Astrocyte (in vitro differentiated cells and primary cell): ENCODE data around the gene SCAMP5. TPM values are rescaled to one million over a fixed set of nuclear protein-coding genes. Genes with fewer than 3 reads are reported as not detected.
A peak's percentile ranks its signal among the peaks of the same experiment; 100 is the strongest.

Experiments
- DNase-seq: peaks from one replicate; pipeline ENCODE4 v3.0.0-alpha.2; 2010; ENCODE audit warnings: low read depth
- FAIRE-seq: peaks from 2 replicates; lab custom pipeline; 2011; peaks lifted over from hg19 to GRCh38; lab: Jason Lieb, UNC
- H2AFZ ChIP-seq: 2 replicates; pipeline ENCODE4 v1.6.0; 2012; ENCODE audit warnings: low read depth, low read length, inconsistent platforms
- H3K27ac ChIP-seq: 2 replicates; pipeline ENCODE4 v1.5.1; 2011; ENCODE audit warnings: low read depth, low read length, inconsistent platforms
- H3K27me3 ChIP-seq: 2 replicates; pipeline ENCODE4 v1.6.0; 2011; ENCODE audit warnings: low read length, inconsistent platforms; ENCODE audit not compliant: insufficient read depth
- H3K36me3 ChIP-seq: 2 replicates; pipeline ENCODE4 v1.5.1; 2011; ENCODE audit warnings: low read length, inconsistent platforms; ENCODE audit not compliant: insufficient read depth
- H3K4me1 ChIP-seq: 2 replicates; pipeline ENCODE4 v1.5.1; 2011; ENCODE audit warnings: low read length, inconsistent platforms; ENCODE audit not compliant: insufficient read depth
- H3K4me2 ChIP-seq: 2 replicates; pipeline ENCODE4 v1.6.0; 2012; ENCODE audit warnings: low read length, inconsistent platforms
- H3K4me3 ChIP-seq: 2 replicates; pipeline ENCODE4 v1.5.1; 2011; ENCODE audit warnings: low read depth, mild to moderate bottlenecking, low read length, inconsistent platforms; ENCODE audit not compliant: insufficient read depth
- H3K79me2 ChIP-seq: 2 replicates; pipeline ENCODE4 v1.6.0; 2012; ENCODE audit warnings: mild to moderate bottlenecking, low read length, inconsistent platforms; ENCODE audit not compliant: insufficient read depth
- H3K9ac ChIP-seq: 2 replicates; pipeline ENCODE4 v1.6.0; 2012; ENCODE audit warnings: mild to moderate bottlenecking, low read length, inconsistent platforms
- H3K9me3 ChIP-seq: 2 replicates; pipeline ENCODE4 v1.5.1; 2012; ENCODE audit warnings: low read depth, mild to moderate bottlenecking, low read length, inconsistent platforms; ENCODE audit not compliant: insufficient read depth
- H4K20me1 ChIP-seq: 2 replicates; pipeline ENCODE4 v1.6.0; 2012; ENCODE audit warnings: low read length, inconsistent platforms; ENCODE audit not compliant: insufficient read depth
- H3K27ac Mint-ChIP-seq: one replicate; pipeline ENCODE4 v1.8.0; 2021; ENCODE audit warnings: mild to moderate bottlenecking, mixed read lengths; ENCODE audit not compliant: unreplicated experiment
- H3K27me3 Mint-ChIP-seq: one replicate; pipeline ENCODE4 v1.8.0; 2021; ENCODE audit warnings: low read depth, mixed read lengths; ENCODE audit not compliant: unreplicated experiment
- H3K36me3 Mint-ChIP-seq: one replicate; pipeline ENCODE4 v1.8.0; 2021; ENCODE audit warnings: low read depth, mixed read lengths; ENCODE audit not compliant: unreplicated experiment
- H3K4me1 Mint-ChIP-seq: one replicate; pipeline ENCODE4 v1.8.0; 2021; ENCODE audit warnings: low read depth, mixed read lengths; ENCODE audit not compliant: unreplicated experiment
- H3K4me3 Mint-ChIP-seq: one replicate; pipeline ENCODE4 v1.8.0; 2021; ENCODE audit warnings: mild to moderate bottlenecking, moderate library complexity, mixed read lengths; ENCODE audit not compliant: unreplicated experiment
- H3K9me3 Mint-ChIP-seq: one replicate; pipeline ENCODE4 v1.8.0; 2021; ENCODE audit warnings: mild to moderate bottlenecking, mixed read lengths; ENCODE audit not compliant: unreplicated experiment
- EZH2 ChIP-seq: IDR thresholded peaks from 2 replicates; pipeline ENCODE4 v1.6.1; 2012; ENCODE audit warnings: mild to moderate bottlenecking, low read length, inconsistent platforms; ENCODE audit not compliant: insufficient read depth
- total RNA-seq: library from RNA; stranded (reverse); gene quantifications from 2 replicates; pipeline ENCODE4 v1.2.1, GENCODE V29; 2021
- TF ChIP-seq, protein P1 (sequence below): IDR thresholded peaks from 2 replicates; pipeline ENCODE4 v1.5.1; 2011; ENCODE audit warnings: low read depth, mild to moderate bottlenecking, inconsistent platforms, low read length, moderate library complexity; ENCODE audit not compliant: insufficient read depth

The SCAMP5 gene
- total RNA-seq, 1 donor from 2014 or later, result 18.7 TPM

DNA sequence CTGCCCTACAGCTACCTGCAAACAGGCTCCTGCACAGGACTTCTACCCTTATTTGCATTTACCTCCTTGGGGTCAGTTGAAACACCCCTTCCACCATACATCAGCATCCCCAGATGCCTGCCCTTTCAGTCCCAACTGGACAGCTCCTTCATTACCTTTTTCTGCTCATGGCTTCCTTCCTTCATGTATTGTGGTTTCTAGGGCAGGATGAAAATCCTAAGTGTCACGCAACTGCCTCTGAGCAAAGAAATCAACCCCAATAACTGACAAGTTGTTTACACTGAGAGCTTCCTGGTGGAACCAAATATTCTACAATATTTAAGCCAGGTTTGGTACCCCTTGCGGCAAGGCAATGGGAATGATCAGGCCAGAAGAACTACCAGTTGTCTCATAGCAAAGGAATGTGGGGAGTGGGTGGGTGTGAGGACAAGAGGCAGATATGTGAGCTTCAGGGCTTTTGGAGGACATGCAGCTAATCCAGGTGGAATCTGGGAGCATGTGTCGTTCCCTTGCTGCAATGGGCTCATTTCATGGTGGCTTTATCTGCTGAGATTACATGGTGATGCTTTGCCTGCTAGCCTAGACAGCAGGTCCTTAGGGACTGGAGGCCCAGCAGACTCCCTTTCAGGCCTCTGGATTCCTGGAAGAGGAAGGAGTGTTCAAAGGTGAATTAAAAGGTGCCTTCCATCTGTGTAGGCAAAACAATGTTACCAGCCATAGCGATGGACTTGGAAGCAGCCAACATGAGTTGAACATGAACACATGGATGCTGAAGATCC is 63.0 kb downstream of the SCAMP5 start:
- H4K20me1 ChIP-seq, result no peaks in the 10 kb centered on the region
- peaks cover 14% of the 10 kb centered on the region for H3K4me1 Mint-ChIP-seq
- peaks cover 2% of the 10 kb centered on the region for H3K27me3 Mint-ChIP-seq
- no peak overlapping the region for H3K9ac ChIP-seq
- FAIRE-seq, result no peak
- H3K4me3 ChIP-seq, result no peak overlapping the region
- H3K9me3 Mint-ChIP-seq, result peaks cover 5% of the 10 kb centered on the region
- H3K4me1 ChIP-seq, result peaks cover 13% of the 10 kb centered on the region
- no peak overlapping the region for H3K4me3 Mint-ChIP-seq
- peak overlapping the region; percentile 23 for H3K4me2 ChIP-seq
- H3K36me3 Mint-ChIP-seq, result peaks cover 4% of the 10 kb centered on the region
- no peak for TF ChIP-seq EZH2
- TF ChIP-seq, protein P1, sequence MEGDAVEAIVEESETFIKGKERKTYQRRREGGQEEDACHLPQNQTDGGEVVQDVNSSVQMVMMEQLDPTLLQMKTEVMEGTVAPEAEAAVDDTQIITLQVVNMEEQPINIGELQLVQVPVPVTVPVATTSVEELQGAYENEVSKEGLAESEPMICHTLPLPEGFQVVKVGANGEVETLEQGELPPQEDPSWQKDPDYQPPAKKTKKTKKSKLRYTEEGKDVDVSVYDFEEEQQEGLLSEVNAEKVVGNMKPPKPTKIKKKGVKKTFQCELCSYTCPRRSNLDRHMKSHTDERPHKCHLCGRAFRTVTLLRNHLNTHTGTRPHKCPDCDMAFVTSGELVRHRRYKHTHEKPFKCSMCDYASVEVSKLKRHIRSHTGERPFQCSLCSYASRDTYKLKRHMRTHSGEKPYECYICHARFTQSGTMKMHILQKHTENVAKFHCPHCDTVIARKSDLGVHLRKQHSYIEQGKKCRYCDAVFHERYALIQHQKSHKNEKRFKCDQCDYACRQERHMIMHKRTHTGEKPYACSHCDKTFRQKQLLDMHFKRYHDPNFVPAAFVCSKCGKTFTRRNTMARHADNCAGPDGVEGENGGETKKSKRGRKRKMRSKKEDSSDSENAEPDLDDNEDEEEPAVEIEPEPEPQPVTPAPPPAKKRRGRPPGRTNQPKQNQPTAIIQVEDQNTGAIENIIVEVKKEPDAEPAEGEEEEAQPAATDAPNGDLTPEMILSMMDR, result no peak
- H2AFZ ChIP-seq, result no peak overlapping the region
- no peaks in the 10 kb centered on the region for H3K36me3 ChIP-seq
- no peaks in the 10 kb centered on the region for H3K79me2 ChIP-seq
- DNase-seq, result peak; percentile 51
- H3K27ac ChIP-seq, result no peak overlapping the region
- no peak overlapping the region for H3K27ac Mint-ChIP-seq
- H3K27me3 ChIP-seq, result no peaks in the 10 kb centered on the region
- no peaks in the 10 kb centered on the region for H3K9me3 ChIP-seq

DNA sequence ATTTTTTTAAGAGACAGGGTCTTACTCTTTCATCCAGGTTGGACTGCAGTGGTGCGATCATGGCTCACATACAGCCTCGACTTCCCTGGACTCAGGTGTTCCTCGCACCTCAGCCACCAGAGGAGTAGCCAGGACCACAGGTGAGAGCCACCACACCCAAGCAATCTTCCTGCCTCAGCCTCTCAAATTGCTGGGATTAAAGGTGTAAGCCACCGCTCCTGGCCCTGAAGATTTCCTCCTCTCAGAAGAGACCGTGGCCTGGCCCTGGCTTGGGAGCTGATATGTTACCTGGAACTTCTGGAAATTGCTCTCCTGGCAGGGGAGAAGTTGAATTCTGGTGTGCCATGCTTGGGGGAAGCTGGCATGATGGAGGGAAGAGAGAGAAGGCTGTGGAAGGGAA is 64.2 kb downstream of the SCAMP5 start:
- H3K27me3 ChIP-seq, result no peaks in the 10 kb centered on the region
- H3K9me3 Mint-ChIP-seq, result peaks cover 5% of the 10 kb centered on the region
- TF ChIP-seq, protein P1, result no peak
- TF ChIP-seq EZH2, result no peak
- DNase-seq (no peak), FAIRE-seq (no peak)
- no peak overlapping the region for H2AFZ ChIP-seq
- no peaks in the 10 kb centered on the region for H3K36me3 ChIP-seq
- H3K4me1 ChIP-seq, result peaks cover 13% of the 10 kb centered on the region
- no peak overlapping the region for H3K9ac ChIP-seq
- no peak overlapping the region for H3K27ac ChIP-seq
- H3K4me3 Mint-ChIP-seq, result no peak overlapping the region
- peaks cover 14% of the 10 kb centered on the region for H3K4me1 Mint-ChIP-seq
- no peaks in the 10 kb centered on the region for H4K20me1 ChIP-seq
- no peak overlapping the region for H3K27ac Mint-ChIP-seq
- H3K4me3 ChIP-seq, result no peak overlapping the region
- no peaks in the 10 kb centered on the region for H3K79me2 ChIP-seq
- peaks cover 6% of the 10 kb centered on the region for H3K36me3 Mint-ChIP-seq
- no peak overlapping the region for H3K4me2 ChIP-seq
- peaks cover 4% of the 10 kb centered on the region for H3K27me3 Mint-ChIP-seq
- H3K9me3 ChIP-seq, result no peaks in the 10 kb centered on the region

DNA sequence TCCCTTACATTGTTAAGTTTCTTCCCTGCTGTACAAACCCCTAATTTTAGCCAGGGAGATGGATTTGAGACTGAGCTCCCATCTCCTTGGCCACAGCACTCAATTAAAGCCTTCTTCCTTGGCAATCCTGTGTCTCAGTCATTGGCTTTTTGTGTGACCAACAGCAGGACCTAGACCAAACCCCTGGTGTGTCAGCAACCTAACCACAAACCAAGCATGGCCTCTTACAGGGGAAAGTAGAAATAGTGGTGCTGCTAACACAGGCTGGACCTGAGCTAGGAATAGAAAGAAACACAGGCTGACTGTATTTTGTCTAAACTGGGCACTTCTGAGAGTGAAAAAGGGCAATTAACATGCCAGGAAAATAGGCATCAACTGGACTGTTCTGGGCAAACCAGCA is 65.9 kb downstream of the SCAMP5 start:
- peak; percentile 64 for DNase-seq
- H3K4me1 Mint-ChIP-seq, result peaks cover 23% of the 10 kb centered on the region
- peaks cover 11% of the 10 kb centered on the region for H3K9me3 Mint-ChIP-seq
- H3K9me3 ChIP-seq, result no peaks in the 10 kb centered on the region
- peak overlapping the region; percentile 9 for H3K4me2 ChIP-seq
- peaks cover 20% of the 10 kb centered on the region for H3K4me1 ChIP-seq
- TF ChIP-seq EZH2, result no peak
- TF ChIP-seq, protein P1, result no peak
- no peak overlapping the region for H3K4me3 Mint-ChIP-seq
- H3K79me2 ChIP-seq, result no peaks in the 10 kb centered on the region
- no peak overlapping the region for H3K27ac ChIP-seq
- no peaks in the 10 kb centered on the region for H3K36me3 ChIP-seq
- no peak for FAIRE-seq
- H3K27me3 Mint-ChIP-seq, result peaks cover 2% of the 10 kb centered on the region
- no peaks in the 10 kb centered on the region for H3K27me3 ChIP-seq
- no peak overlapping the region for H2AFZ ChIP-seq
- H4K20me1 ChIP-seq, result no peaks in the 10 kb centered on the region
- peaks cover 5% of the 10 kb centered on the region for H3K36me3 Mint-ChIP-seq
- H3K27ac Mint-ChIP-seq, result no peak overlapping the region
- H3K4me3 ChIP-seq, result no peak overlapping the region
- H3K9ac ChIP-seq, result no peak overlapping the region
